ENCODE data around the gene ARHGAP26.

DNA sequence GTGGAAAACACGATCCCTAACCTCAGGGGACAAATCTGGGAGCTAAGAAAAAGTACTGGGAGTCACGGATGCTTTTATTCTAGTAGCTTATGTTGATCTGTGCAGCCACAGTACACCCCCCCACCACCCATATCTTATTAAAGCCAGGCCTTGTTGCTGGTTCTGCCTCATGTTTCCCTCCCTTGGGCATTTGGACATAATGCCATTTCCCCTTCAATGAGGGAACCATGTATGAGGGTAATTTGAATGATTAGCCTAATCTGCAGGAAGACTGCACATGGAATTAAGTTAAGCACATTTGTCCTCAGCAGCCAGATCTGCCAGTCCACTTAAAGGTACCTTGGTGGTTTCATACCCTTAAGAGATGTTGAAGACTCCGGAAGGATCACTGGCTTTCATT is 102.0 kb downstream of the ARHGAP26 start:
- TF ChIP-seq CTCF (IDR thresholded peaks at IDR 0.05; ENCODE audit: low read depth, low read length, missing input control): no peak
- TF ChIP-seq, protein P1, sequence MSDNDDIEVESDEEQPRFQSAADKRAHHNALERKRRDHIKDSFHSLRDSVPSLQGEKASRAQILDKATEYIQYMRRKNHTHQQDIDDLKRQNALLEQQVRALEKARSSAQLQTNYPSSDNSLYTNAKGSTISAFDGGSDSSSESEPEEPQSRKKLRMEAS (IDR thresholded peaks at IDR 0.05): no peak

Data from liver (tissue), 2 donors.